ENCODE results near the gene HDAC4.

Gene HDAC4

GRCh38 chr2:239056611-239057010 lies 344.2 kb downstream of the HDAC4 start:
- no peak for DNase-seq (ENCODE audit: low read depth in 3 of 3, low spot score in 1 of 3)

GRCh38 chr2:239055756-239056493 lies 344.9 kb downstream of the HDAC4 start:
- no peak for DNase-seq (ENCODE audit: low read depth in 3 of 3, low spot score in 1 of 3)

GRCh38 chr2:239054921-239055320 lies 345.9 kb downstream of the HDAC4 start:
- DNase-seq (ENCODE audit: low read depth in 3 of 3, low spot score in 1 of 3): no peak

- DNase-seq (ENCODE audit: low read depth in 3 of 3, low spot score in 1 of 3): no peak
These were observed 346.9 kb downstream of the HDAC4 start for GRCh38 chr2:239053801-239054503.

GRCh38 chr2:239052798-239053665 lies 347.8 kb downstream of the HDAC4 start:
- DNase-seq (ENCODE audit: low read depth in 3 of 3, low spot score in 1 of 3): no peak

- no peak for DNase-seq (ENCODE audit: low read depth in 3 of 3, low spot score in 1 of 3)
These were observed 348.9 kb downstream of the HDAC4 start for GRCh38 chr2:239051891-239052445.

- DNase-seq (ENCODE audit: low read depth in 3 of 3, low spot score in 1 of 3): no peak
These were observed 350.6 kb downstream of the HDAC4 start for GRCh38 chr2:239050252-239050649.

GRCh38 chr2:239049421-239050251 lies 351.2 kb downstream of the HDAC4 start:
- DNase-seq (ENCODE audit: low read depth in 3 of 3, low spot score in 1 of 3): no peak

- DNase-seq (ENCODE audit: low read depth in 3 of 3, low spot score in 1 of 3): no peak
These were observed 352.1 kb downstream of the HDAC4 start for GRCh38 chr2:239048736-239049135.

- no peak for DNase-seq (ENCODE audit: low read depth in 3 of 3, low spot score in 1 of 3)
These were observed 353.0 kb downstream of the HDAC4 start for GRCh38 chr2:239047861-239048260.

GRCh38 chr2:239047420-239047819 lies 353.4 kb downstream of the HDAC4 start:
- DNase-seq (ENCODE audit: low read depth in 3 of 3, low spot score in 1 of 3): no peak

- no peak for DNase-seq (ENCODE audit: low read depth in 3 of 3, low spot score in 1 of 3)
These were observed 354.0 kb downstream of the HDAC4 start for GRCh38 chr2:239046822-239047221.

- no peak for DNase-seq (ENCODE audit: low read depth in 3 of 3, low spot score in 1 of 3)
These were observed 356.5 kb downstream of the HDAC4 start for GRCh38 chr2:239044336-239044735.

GRCh38 chr2:239043326-239043725 lies 357.5 kb downstream of the HDAC4 start:
- no peak for DNase-seq (ENCODE audit: low read depth in 3 of 3, low spot score in 1 of 3)

GRCh38 chr2:239042551-239043320 lies 358.1 kb downstream of the HDAC4 start:
- no peak for DNase-seq (ENCODE audit: low read depth in 3 of 3, low spot score in 1 of 3)

GRCh38 chr2:239042046-239042445 lies 358.8 kb downstream of the HDAC4 start:
- DNase-seq (ENCODE audit: low read depth in 3 of 3, low spot score in 1 of 3): no peak

- no peak for DNase-seq (ENCODE audit: low read depth in 3 of 3, low spot score in 1 of 3)
These were observed 359.8 kb downstream of the HDAC4 start for GRCh38 chr2:239041062-239041461.

GRCh38 chr2:239040152-239040761 lies 360.6 kb downstream of the HDAC4 start:
- DNase-seq (ENCODE audit: low read depth in 3 of 3, low spot score in 1 of 3): no peak

GRCh38 chr2:239039479-239039861 lies 361.4 kb downstream of the HDAC4 start:
- no peak for DNase-seq (ENCODE audit: low read depth in 3 of 3, low spot score in 1 of 3)
